Choroid plexus epithelial cell (primary cell): ENCODE data around the gene SCAND1.

ENCODE experiments used
- DNase-seq: peaks from one replicate; pipeline ENCODE4 v3.0.0-alpha.2; 2010; ENCODE audit warnings: low read depth
- H3K4me3 ChIP-seq: 2 replicates; pipeline ENCODE4 v1.5.1; 2011; ENCODE audit warnings: low read depth, mild to moderate bottlenecking, control low read depth, low read length, moderate library complexity
- TF ChIP-seq, protein P1 (sequence below): conservative IDR thresholded peaks from 2 replicates; pipeline ENCODE4 v1.5.1; 2011; ENCODE audit warnings: low read depth, mild to moderate bottlenecking, control low read depth, inconsistent platforms, low read length, moderate library complexity

The SCAND1 gene

DNA sequence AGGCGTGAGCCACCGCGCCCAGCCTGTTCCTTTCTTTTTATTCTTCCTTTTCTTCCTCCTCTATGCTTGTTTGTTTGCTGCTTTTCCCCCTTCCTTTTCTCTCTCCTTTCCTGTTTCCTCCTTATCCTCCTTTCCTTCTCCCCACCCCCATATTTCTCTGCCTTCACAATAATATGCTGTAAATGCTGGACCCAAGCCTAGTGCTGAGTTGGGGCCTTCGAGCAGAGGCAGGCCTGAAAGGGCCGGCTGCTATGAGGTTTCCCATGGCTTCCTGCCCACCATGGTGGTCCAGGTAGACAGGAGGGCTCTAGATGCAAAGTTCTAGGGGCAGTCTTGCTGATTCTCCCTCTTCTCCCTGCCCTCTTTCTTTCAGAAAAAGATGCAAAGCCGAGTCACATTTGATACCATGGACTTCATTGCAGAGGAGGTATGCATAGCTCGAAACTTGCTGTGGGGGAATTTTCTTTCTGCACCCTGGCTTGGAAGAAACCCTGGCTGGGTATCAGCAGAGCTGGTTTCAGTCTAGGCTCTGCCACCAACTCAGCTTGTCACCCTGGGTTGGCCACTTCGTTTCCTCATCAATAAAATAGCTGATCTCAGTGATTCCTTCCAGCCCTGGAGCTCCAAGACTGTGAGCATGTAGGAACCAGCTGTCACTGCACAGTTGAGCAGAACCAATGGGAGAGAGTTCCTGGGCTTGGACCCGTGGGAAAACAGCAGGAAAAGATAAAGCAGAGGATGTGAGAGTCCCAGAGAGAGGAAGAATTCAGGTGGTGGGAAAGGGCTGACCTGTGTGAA, 21.5 kb upstream of the SCAND1 start:
- no peak overlapping the region for H3K4me3 ChIP-seq
- TF ChIP-seq, protein P1, sequence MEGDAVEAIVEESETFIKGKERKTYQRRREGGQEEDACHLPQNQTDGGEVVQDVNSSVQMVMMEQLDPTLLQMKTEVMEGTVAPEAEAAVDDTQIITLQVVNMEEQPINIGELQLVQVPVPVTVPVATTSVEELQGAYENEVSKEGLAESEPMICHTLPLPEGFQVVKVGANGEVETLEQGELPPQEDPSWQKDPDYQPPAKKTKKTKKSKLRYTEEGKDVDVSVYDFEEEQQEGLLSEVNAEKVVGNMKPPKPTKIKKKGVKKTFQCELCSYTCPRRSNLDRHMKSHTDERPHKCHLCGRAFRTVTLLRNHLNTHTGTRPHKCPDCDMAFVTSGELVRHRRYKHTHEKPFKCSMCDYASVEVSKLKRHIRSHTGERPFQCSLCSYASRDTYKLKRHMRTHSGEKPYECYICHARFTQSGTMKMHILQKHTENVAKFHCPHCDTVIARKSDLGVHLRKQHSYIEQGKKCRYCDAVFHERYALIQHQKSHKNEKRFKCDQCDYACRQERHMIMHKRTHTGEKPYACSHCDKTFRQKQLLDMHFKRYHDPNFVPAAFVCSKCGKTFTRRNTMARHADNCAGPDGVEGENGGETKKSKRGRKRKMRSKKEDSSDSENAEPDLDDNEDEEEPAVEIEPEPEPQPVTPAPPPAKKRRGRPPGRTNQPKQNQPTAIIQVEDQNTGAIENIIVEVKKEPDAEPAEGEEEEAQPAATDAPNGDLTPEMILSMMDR = no peak
- no peak for DNase-seq

DNA sequence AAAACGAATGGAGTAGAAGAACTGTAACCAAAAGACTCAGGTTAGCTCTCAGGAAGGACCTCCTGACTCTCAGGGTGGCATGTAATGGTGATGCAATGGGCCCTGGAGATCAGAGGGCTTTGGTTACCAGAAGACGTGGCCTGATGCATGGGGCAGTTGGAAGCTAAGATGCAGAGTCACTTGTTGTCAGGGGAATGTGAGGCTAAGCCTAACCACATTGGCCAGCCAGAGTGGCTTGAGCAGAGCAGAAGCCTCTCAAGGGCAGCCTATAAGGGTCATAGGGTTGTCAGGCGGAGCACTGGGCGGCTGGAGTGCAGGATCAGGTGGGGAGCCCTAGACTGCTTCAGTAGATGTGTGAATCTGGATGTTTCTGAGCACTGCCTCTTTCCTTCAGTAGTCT, 20.0 kb upstream of the SCAND1 start:
- TF ChIP-seq, protein P1 = no peak
- no peak for DNase-seq
- H3K4me3 ChIP-seq = no peak overlapping the region

DNA sequence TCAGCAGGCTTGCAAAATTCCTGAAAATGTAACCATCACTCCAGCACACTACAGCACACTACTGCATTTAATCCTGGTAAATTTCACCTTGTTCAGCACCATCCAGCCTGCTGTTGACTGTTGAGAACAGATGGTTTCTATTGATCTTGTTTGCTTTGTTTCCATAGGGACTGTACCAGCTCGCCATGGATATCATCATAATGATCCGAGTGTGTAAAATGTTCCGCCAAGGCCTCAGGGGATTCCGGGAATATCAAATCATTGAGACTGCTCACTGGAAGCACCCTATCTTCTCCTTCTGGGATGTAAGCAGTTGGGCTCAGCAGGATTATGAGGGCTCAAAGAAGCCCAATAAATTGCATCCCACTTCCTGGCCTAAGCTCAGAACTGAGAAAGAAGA, 18.2 kb upstream of the SCAND1 start:
- TF ChIP-seq, protein P1 = no peak
- DNase-seq = no peak
- H3K4me3 ChIP-seq = no peak overlapping the region

DNA sequence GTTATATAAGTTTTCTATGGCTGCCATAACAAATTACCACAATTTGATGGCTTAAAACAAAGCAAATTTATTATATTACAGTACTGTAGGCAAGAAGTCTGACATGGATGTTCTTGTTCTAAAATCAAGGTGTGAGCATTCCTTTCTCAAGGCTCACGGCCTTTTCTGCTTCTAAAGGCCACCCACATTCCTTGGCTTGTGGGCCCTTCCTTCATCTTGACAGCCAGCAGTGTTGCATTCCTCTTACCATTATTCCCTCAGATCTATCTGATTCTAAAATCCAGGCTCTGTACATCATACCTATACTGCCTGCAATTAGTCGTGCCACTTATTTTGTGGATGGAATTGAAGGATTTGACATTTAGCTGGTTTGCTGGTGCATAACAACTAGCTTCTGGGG, 17.7 kb upstream of the SCAND1 start:
- H3K4me3 ChIP-seq = no peak overlapping the region
- no peak for DNase-seq
- TF ChIP-seq, protein P1 = no peak

DNA sequence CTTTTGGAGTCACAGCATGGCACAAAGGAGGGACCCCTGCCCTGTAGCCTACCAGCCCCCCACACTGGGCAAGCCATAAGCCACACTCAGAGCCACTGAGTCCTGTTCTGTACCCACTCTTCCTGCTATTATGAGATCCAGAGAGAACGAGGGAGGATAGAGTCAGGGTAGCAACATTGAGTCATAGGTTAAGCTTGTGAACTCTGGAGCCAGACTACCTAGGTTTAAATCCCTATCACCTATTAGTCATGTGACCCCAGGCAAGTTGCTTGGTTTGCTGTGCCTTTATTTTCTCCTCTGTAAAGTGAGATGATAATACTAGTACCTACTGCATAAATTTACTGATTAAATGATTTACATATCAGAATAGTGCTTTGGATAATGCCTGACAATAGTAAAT, 14.6 kb upstream of the SCAND1 start:
- TF ChIP-seq, protein P1 = no peak
- no peak overlapping the region for H3K4me3 ChIP-seq

DNA sequence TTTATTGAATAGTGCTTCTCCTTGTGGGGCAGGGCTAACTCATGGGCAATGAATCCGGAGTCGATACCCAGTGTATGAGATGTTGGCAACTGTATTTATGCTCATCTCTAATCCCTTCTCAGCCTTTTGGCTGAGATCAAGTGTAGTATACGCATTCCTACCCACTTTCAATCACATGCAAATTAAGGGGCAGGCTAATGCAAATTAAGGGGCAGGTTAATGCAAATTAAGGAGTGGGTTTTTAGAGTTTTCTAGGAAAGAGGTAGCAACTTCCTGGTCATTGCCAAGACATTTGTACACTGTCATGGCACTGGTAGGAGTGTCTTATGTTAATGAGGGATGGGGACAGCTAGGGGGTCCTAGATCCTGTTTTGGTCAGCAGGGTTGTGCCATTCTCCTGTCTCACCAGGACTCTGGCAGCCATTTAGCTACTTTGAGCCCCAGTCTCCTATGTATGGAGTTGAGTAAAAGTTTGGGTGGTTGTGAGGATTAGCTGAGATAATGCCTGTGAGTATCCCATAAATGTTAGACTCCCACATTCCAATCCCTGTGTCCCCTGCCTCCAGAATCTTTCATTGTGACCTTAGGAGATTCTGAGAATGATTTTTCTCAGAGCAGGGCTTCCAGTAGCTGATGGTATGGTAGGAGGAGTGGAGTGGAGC, 13.8 kb upstream of the SCAND1 start, which contains the start of gene CNBD2:
Gene CNBD2 (plus strand): TSS at position 612 of the 662 bp plus-strand sequence. CDS start 173 bp downstream, outside the sequence.
- TF ChIP-seq, protein P1 = no peak
- no peak for DNase-seq
- no peak within 1 kb of the TSS for H3K4me3 ChIP-seq

More for the DNA sequence above, 14.6 kb upstream of the SCAND1 start:
- DNase-seq = no peak
